Aorta (tissue), 5 donors: ENCODE measurements around the gene NRBF2. TPM values are rescaled to one million over a fixed set of nuclear protein-coding genes. Genes with fewer than 3 reads are reported as not detected.
A peak's percentile ranks its signal among the peaks of the same experiment; 100 is the strongest.

Experiments
- ATAC-seq: fragments of 200-7000 bp; cut with Tn5 transposase; one replicate; pipeline ENCODE4 v1.9.1; 2022; ENCODE audit warnings: moderate library complexity; ENCODE audit not compliant: low FRiP score
- DNase-seq, 2 donors: peaks; one replicate each; pipeline ENCODE4 v3.0.0-alpha.2; 2020
- H3K27ac ChIP-seq, 2 donors: one replicate each; pipeline ENCODE4 v1.5.1; 2013; ENCODE audit warnings: low read length in 2 of 2, mild to moderate bottlenecking in 2 of 2, moderate library complexity in 2 of 2, control low read depth in 1 of 2, inconsistent platforms in 1 of 2, low read depth in 1 of 2
- H3K27me3 ChIP-seq, 2 donors: one replicate each; pipeline ENCODE4 v1.6.1; 2013; ENCODE audit warnings: control low read depth in 1 of 2, low read length in 1 of 2, mild to moderate bottlenecking in 1 of 2, moderate library complexity in 1 of 2; ENCODE audit not compliant: insufficient read depth in 2 of 2, control insufficient read depth in 1 of 2
- H3K36me3 ChIP-seq, 2 donors: one replicate each; pipeline ENCODE4 v1.6.1; 2013; ENCODE audit warnings: control low read depth in 1 of 2, low read length in 1 of 2, mild to moderate bottlenecking in 1 of 2; ENCODE audit not compliant: insufficient read depth in 2 of 2, control insufficient read depth in 1 of 2
- H3K4me1 ChIP-seq, 2 donors: one replicate each; pipeline ENCODE4 v1.6.1; 2013; ENCODE audit warnings: low read length in 2 of 2, control low read depth in 1 of 2, mild to moderate bottlenecking in 1 of 2, moderate library complexity in 1 of 2; ENCODE audit not compliant: insufficient read depth in 2 of 2, control insufficient read depth in 1 of 2
- H3K4me3 ChIP-seq, 2 donors: one replicate each; pipeline ENCODE4 v1.5.1; 2013; ENCODE audit warnings: low read length in 2 of 2, control low read depth in 1 of 2, mild to moderate bottlenecking in 1 of 2
- H3K9me3 ChIP-seq: one replicate; pipeline ENCODE4 v1.6.1; 2013; ENCODE audit warnings: mild to moderate bottlenecking, low read length; ENCODE audit not compliant: control insufficient read depth
- WGBS, 2 donors: extraction: QIAGEN DNeasy Blood & Tissue Kit; methylation state at CpG; one replicate each; pipeline ENCODE4 v1.1.7; 2013; 5-methylcytosine and 5-hydroxymethylcytosine counted together
- intact Hi-C, 2 donors: fragments of 100-400 bp; cut with DNase I; formaldehyde crosslinking; loops; one replicate each; pipeline versions ENCODE4 v1.14.2 to v1.15.0; 2022
- polyA plus RNA-seq, 2 donors: library from polyadenylated mRNA; stranded (reverse); fragments of 200-250 nt; gene quantifications; one replicate each; pipeline ENCODE4 v1.2.3, GENCODE V29; 2013
- total RNA-seq, 2 donors: library from RNA; stranded (reverse); fragmentation: NEBNext Ultra II Directional; extraction: Animal tissue kit (Norgen Biotek cat#: 25700); gene quantifications; one replicate each; pipeline ENCODE4 v1.2.1, GENCODE V29; 2021
- donor health status: healthy with polysubstance abuse.
- donor health status: Bipolar disorder and iron deficiency.
- donor health status: DM: no; HTN: no; CAD: no.
- donor health status: DM: no; HTN: no; CAD: no.
- donor health status: DM: yes; HTN: yes; CAD: no.

NRBF2 gene
- total and polyA plus RNA-seq, 4 donors: 8.5 to 19.0 (median 16.9) TPM

DNA sequence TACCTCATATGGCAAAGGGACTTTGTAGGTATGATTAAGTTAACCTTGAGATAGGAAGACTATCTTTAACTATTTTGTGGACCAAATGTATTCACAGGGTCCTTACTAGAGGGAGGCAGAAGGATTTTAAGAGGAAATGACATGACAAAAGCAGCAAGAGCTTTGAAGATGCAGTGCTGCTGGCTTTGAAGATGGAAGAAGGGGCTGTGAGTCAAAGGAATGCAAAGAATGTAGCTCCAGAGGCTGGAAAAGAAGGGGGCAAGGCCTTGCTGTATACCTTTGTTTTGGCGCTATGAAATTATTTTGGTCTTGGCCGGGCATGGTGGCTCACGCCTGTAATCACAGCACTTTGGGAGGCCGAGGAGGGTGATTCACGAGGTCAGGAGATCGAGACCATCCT, 3.2 kb upstream of the NRBF2 start:
- H3K27ac ChIP-seq: no peak overlapping the region
- no peaks in the 10 kb centered on the region for H3K4me1 ChIP-seq
- no peaks in the 10 kb centered on the region for H3K9me3 ChIP-seq
- H3K27me3 ChIP-seq: no peaks in the 10 kb centered on the region
- H3K4me3 ChIP-seq: no peak overlapping the region
- 72 to 75% methylated on average over 6 of the region's 6 CpGs for WGBS, 2 donors
- no peaks in the 10 kb centered on the region for H3K36me3 ChIP-seq
- ATAC-seq: no peak
- DNase-seq: no peak
- intact Hi-C loops: loop anchor here in 1 of 2 donors (10.0 kb wide), 2 partner anchors 315 to 695 kb away; partner anchors contain the start of gene EGR2

DNA sequence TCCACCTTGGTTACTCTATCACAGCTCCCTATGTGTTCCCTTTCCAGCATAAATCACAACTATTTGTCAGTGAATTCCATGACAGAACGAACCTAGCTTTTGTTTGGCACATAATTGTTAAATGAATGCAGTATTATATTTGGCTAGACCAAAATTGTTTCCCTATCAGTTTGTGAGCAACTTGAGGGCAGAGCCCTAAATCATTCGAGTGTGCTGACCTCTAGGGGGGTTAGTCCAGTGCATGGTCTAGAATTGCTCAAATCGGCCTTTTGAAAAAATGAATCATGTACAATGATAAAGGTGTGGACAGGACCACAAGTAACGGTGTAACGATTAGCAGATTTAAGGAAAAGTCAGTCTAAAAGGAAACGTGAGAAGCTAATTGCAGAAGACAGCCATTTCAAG, 475 bp upstream of the NRBF2 start:
- Histone ChIP-seq H3K27ac (no peak overlapping the region), H3K4me1 (no peaks in the 10 kb centered on the region), H3K4me3 (peak overlapping the region in 1 of 2 donors; percentile 41), H3K36me3 (no peaks in the 10 kb centered on the region), H3K27me3 (no peaks in the 10 kb centered on the region), H3K9me3 (no peaks in the 10 kb centered on the region)
- ATAC-seq (no peak), DNase-seq (no peak)
- intact Hi-C loops: loop anchor here in 1 of 2 donors (2.0 to 10.0 kb wide), 3 partner anchors 18 to 698 kb away; partner anchors contain the start of gene EGR2
- WGBS, 2 donors: 33 to 36% methylated on average over 6 of the region's 6 CpGs

DNA sequence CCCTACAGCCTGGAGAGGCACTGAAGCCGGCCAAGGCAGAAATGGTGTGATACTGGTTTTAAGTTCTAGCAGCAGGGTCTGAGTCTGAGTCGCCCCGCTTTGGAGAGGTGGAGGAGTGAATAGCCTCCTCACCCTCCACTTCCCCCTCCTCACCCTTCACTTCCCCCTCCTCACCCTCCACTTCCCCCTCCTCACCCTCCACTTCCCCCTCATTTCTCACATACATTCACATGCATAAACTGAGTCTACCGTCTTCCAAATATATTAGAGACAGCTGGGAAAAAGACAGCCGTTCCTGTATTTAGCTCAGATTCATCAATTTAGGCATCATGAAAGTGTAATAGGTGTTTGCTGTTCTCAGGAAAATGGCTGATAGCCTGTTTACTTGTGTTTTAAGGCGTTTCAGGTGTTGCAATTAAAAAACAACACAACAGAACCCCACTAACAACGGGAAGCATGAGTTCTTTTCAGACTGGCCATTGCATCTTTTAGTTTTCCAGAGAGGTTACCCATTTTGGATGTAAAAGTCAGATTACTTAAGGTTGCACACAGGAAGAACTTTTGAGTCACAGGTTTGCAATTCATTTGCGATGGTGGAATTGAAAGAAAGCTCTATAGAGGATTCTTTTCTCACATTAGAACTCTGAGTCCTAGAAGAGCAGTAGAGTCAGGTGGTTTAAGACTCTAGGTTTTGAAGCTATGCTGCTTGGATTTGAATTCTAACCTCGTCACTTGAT, 861 bp downstream of the NRBF2 start:
- Histone ChIP-seq H3K4me3 (peak overlapping the region; percentile 70 to 81), H3K36me3 (no peaks in the 10 kb centered on the region), H3K27ac (peak overlapping the region in 1 of 2 donors; percentile 34), H3K27me3 (no peaks in the 10 kb centered on the region), H3K4me1 (no peaks in the 10 kb centered on the region), H3K9me3 (no peaks in the 10 kb centered on the region)
- peak; percentile 31 for ATAC-seq
- intact Hi-C loops: loop anchor here in 1 of 2 donors (2.0 to 10.0 kb wide), 3 partner anchors 19 to 699 kb away; partner anchors contain the start of gene EGR2
- 11 to 14% methylated on average over 9 of the region's 9 CpGs for WGBS, 2 donors
- no peak for DNase-seq

DNA sequence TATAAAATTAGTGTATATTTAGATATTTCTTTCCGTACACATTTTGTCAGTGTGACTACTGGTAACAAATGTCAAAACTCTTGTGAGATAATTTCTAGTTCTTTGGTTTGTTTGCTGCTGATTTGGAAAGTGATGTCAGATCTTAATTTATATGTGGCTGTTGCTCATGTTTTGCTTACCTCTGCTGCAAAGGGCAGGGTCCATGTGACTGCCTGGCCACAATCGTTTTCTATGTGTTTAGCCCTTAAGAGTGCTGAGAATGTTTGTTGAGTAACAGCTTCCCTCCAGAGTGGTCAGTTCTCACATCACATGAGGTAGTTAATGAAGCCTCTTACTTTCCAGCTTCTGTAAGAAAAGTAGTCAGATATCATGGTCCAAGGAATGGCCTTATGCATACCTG, 4.2 kb downstream of the NRBF2 start:
- 42 to 45% methylated on average over 2 of the region's 2 CpGs for WGBS, 2 donors
- Histone ChIP-seq H3K27me3 (no peaks in the 10 kb centered on the region), H3K4me1 (no peaks in the 10 kb centered on the region), H3K9me3 (no peaks in the 10 kb centered on the region), H3K27ac (no peak overlapping the region), H3K4me3 (no peak overlapping the region), H3K36me3 (peaks cover 0 to 4% of the 10 kb centered on the region in 2 donors)
- intact Hi-C loops: loop anchor here in 1 of 2 donors (10.0 kb wide), 2 partner anchors 323 to 703 kb away; partner anchors contain the start of gene EGR2
- DNase-seq: no peak
- ATAC-seq: no peak

DNA sequence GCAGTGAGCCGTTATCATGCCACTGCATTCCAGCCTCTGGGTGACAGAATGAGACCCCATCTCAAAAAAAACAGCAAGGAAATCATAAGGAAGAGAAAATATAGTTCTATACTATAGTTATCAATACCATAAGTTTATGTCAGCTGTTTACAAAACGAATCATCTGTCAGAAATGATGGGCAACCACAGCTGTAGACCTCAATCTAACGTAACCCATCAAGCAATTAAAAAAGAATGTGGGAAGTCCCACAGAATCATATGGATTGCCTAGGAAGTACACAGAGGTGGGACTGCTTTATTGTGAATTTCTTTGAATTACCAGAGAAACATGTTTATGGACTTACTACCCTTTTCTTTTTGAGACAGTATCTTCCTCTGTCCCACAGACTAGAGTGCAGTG, 6.9 kb downstream of the NRBF2 start:
- Histone ChIP-seq H3K27me3 (no peaks in the 10 kb centered on the region), H3K27ac (no peak overlapping the region), H3K9me3 (no peaks in the 10 kb centered on the region), H3K4me1 (no peaks in the 10 kb centered on the region), H3K36me3 (peaks cover 0 to 4% of the 10 kb centered on the region in 2 donors), H3K4me3 (no peak overlapping the region)
- ATAC-seq: no peak
- intact Hi-C loops: no loop called here
- 83 to 88% methylated on average over 3 of the region's 3 CpGs for WGBS, 2 donors
- no peak for DNase-seq

DNA sequence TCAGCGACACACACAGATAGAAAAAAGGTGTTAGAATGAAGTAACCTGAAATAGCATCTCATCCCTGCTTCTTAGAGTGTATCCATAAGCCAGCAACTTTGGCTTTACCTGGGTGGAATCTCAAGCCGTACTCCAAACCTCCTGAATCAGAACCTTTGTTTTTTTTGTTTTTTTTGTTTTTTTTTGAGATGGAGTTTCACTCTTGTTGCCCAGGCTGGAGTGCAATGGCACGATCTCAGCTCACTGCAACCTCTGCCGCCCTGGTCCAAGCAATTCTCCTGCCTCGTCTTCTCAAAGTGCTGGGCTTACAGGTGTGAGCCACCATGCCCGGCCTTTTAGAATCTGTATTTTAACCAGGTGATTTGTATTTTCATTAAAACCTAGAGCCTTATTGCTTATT, 9.0 kb downstream of the NRBF2 start:
- H3K27me3 ChIP-seq: no peaks in the 10 kb centered on the region
- DNase-seq (no peak), ATAC-seq (no peak)
- H3K36me3 ChIP-seq: peaks cover 0 to 4% of the 10 kb centered on the region in 2 donors
- no peaks in the 10 kb centered on the region for H3K9me3 ChIP-seq
- intact Hi-C loops: no loop called here
- H3K4me3 ChIP-seq: no peak overlapping the region
- peaks cover 2 to 3% of the 10 kb centered on the region in 2 donors for H3K4me1 ChIP-seq
- 92 to 93% methylated on average over 5 to 6 of the region's 6 CpGs for WGBS, 2 donors
- H3K27ac ChIP-seq: no peak overlapping the region

DNA sequence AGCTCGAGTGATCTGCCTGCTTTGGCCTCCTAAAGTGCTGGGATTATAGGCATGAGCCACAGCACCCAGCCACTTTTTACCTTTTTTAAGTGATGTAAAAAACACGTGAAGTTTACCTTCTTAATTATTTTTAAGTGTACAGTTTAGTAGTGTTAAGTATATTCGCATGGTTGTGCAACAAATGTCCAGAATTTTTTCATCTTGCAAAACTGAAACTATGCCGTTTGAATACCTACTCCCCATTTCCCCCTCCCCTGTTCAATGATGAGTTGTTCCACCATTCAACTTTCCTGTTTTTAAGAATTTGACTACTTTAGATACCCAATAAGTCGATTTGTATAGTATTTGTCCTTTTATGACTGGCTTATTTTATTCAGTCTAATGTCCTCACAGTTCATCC, 10.9 kb downstream of the NRBF2 start:
- Histone ChIP-seq H3K27me3 (no peaks in the 10 kb centered on the region), H3K27ac (no peak overlapping the region), H3K9me3 (no peaks in the 10 kb centered on the region), H3K36me3 (peaks cover 0 to 4% of the 10 kb centered on the region in 2 donors), H3K4me1 (peaks cover 2 to 3% of the 10 kb centered on the region in 2 donors), H3K4me3 (no peak overlapping the region)
- 88 to 91% methylated on average over 5 of the region's 5 CpGs for WGBS, 2 donors
- intact Hi-C loops: no loop called here
- DNase-seq: no peak
- no peak for ATAC-seq

DNA sequence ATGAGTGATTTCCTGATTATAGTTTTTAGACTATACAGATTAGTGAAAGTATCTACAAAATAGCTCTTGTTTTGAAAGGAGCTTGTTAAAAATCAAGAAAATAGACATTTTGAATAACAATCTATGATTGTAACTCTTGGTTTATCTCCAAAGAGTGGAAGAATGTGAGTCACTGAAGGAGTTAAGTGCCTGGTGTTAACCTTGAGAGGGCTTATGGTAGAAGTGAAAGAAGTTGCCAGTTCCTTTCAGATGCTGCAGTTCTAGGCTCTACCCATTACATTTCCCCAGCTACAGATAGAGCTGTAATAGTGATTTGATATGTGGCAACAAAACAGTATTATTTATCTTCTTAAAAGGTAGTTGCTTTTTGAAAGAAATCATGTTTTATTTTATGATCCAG, 12.7 kb downstream of the NRBF2 start:
- no peak overlapping the region for H3K4me3 ChIP-seq
- H3K27ac ChIP-seq: no peak overlapping the region
- DNase-seq (no peak), ATAC-seq (no peak)
- H3K27me3 ChIP-seq: no peaks in the 10 kb centered on the region
- H3K36me3 ChIP-seq: no peaks in the 10 kb centered on the region
- H3K9me3 ChIP-seq: no peaks in the 10 kb centered on the region
- intact Hi-C loops: no loop called here
- peaks cover 2 to 3% of the 10 kb centered on the region in 2 donors for H3K4me1 ChIP-seq

DNA sequence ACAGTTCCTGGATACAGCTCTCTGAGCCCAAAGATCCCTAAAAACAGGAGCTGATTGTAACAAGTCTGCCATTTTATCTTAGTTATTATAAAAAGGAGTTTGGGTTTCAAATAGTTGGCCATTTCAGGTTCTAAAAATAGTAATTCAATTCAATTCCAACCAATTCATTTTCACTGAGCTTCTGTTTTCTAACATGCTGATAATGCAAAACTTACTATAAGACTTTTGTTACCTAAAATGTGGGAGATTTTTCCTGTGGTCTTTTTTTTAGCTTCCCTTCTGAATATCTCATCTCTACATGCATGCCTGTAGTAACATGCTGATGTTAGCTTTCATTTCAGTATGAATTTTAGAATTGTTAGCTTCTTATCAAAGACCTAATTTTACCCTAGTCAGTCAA, 13.4 kb downstream of the NRBF2 start:
- peaks cover 2 to 3% of the 10 kb centered on the region in 2 donors for H3K4me1 ChIP-seq
- H3K27me3 ChIP-seq: no peaks in the 10 kb centered on the region
- no peak for ATAC-seq
- intact Hi-C loops: no loop called here
- no peak overlapping the region for H3K4me3 ChIP-seq
- DNase-seq: no peak
- H3K27ac ChIP-seq: no peak overlapping the region
- H3K9me3 ChIP-seq: no peaks in the 10 kb centered on the region
- no peaks in the 10 kb centered on the region for H3K36me3 ChIP-seq
